A549 (cell line): ENCODE results near the gene CCDC80. TPM values are rescaled to one million over a fixed set of nuclear protein-coding genes. Genes with fewer than 3 reads are reported as not detected.

Experiments
- ATAC-seq, 2 experiments: fragments of 200-7000 bp in 1 of 2; fragments of >200 bp in 1 of 2; cut with Nextera tagmentation in 1 of 2; cut with Tn5 transposase in 1 of 2; 3 replicates each; pipeline versions ENCODE4 v1.8.0 to v1.9.1; 2018 to 2020; ENCODE audit warnings: mild to moderate bottlenecking in 1 of 2, moderate library complexity in 1 of 2
- CTCF ChIA-PET: fragments of 300-600 bp; sonication (Branson Sonifier 250); formaldehyde crosslinking; extraction: SDS; loops from one replicate; lab custom pipeline; 2021; ENCODE audit warnings: antibody characterized with exemption, inconsistent platforms; lab: Yijun Ruan, JAX
- POLR2A ChIA-PET: fragments of 350-600 bp; formaldehyde crosslinking; extraction: SDS; loops from one replicate; lab custom pipeline; 2021; ENCODE audit warnings: antibody characterized with exemption, inconsistent platforms; lab: Yijun Ruan, JAX
- DNase-seq, 2 experiments: peaks; one replicate each; pipeline versions ENCODE4 v3.0.0 to v3.0.0-alpha.2; 2011 to 2016; ENCODE audit warnings: low read depth in 1 of 2, low spot score in 1 of 2
- FAIRE-seq: peaks from 2 replicates; lab custom pipeline; 2011; peaks lifted over from hg19 to GRCh38; lab: Jason Lieb, UNC
- H3K27ac ChIP-seq, 2 experiments: fragments of >200 bp; sonication (Bioruptor Twin); formaldehyde crosslinking; 3 replicates each; pipeline ENCODE4 v1.5.1; 2016 to 2017
- H3K4me1 ChIP-seq: fragments of >200 bp; sonication (Bioruptor Twin); formaldehyde crosslinking; 3 replicates; pipeline ENCODE4 v1.6.1; 2016
- H3K4me2 ChIP-seq: fragments of >200 bp; sonication (Bioruptor Twin); formaldehyde crosslinking; 3 replicates; pipeline ENCODE4 v1.6.1; 2016
- H3K4me3 ChIP-seq: fragments of >200 bp; sonication (Bioruptor Twin); formaldehyde crosslinking; 3 replicates; pipeline ENCODE4 v1.5.1; 2016
- H3K9me3 ChIP-seq: fragments of >200 bp; sonication (Bioruptor Twin); formaldehyde crosslinking; 3 replicates; pipeline ENCODE4 v1.6.1; 2016
- GATA3 ChIP-seq: IDR thresholded peaks from 2 replicates; pipeline ENCODE4 v1.6.1; 2012; ENCODE audit warnings: borderline replicate concordance
- HEYL ChIP-seq: fragments of 250-450 bp; sonication (Bioruptor Pico); IDR thresholded peaks from 2 replicates; pipeline ENCODE4 v1.8.0; 2021; ENCODE audit warnings: mild to moderate bottlenecking, moderate library complexity
- HOXB5 ChIP-seq: fragments of 250-450 bp; sonication (Bioruptor Pico); IDR thresholded peaks from 2 replicates; pipeline ENCODE4 v1.5.0; 2020; ENCODE audit warnings: mild to moderate bottlenecking, moderate library complexity
- JUN ChIP-seq, 2 experiments: fragments of >200 bp; sonication (Bioruptor Twin); formaldehyde crosslinking; IDR thresholded peaks; 2 replicates in 1 of 2; 3 replicates in 1 of 2; pipeline ENCODE4 v1.6.1; 2016 to 2017
- KDM5A ChIP-seq: fragments of 200-600 bp; sonication (generic); IDR thresholded peaks from 2 replicates; pipeline ENCODE4 v1.6.1; 2016; ENCODE audit warnings: antibody characterized with exemption, mild to moderate bottlenecking
- NPAS2 ChIP-seq: fragments of 250-450 bp; sonication (Bioruptor Pico); IDR thresholded peaks from 2 replicates; pipeline ENCODE4 v1.8.0; 2022; ENCODE audit warnings: mild to moderate bottlenecking, moderate library complexity, borderline replicate concordance
- PHF8 ChIP-seq: fragments of 200-600 bp; sonication (generic); IDR thresholded peaks from 2 replicates; pipeline ENCODE4 v1.6.1; 2016; ENCODE audit warnings: low read depth, mild to moderate bottlenecking, antibody characterized with exemption, moderate library complexity, borderline replicate concordance
- RARB ChIP-seq: fragments of 250-450 bp; sonication (Bioruptor Pico); IDR thresholded peaks from 2 replicates; pipeline ENCODE4 v1.8.0; 2021; ENCODE audit warnings: mild to moderate bottlenecking, moderate library complexity
- ZC3H11A ChIP-seq: fragments of 450-650 bp; IDR thresholded peaks from 2 replicates; pipeline ENCODE4 v1.6.1; 2014; ENCODE audit warnings: antibody characterized with exemption, mild to moderate bottlenecking
- WGBS: methylation state at CpG from one replicate; pipeline ENCODE4 v1.1.6; 2017; ENCODE audit errors: missing lambda C conversion rate; 5-methylcytosine and 5-hydroxymethylcytosine counted together
- polyA plus RNA-seq, 4 experiments: library from polyadenylated mRNA; depleted of rRNA in 3 of 4; stranded (reverse); fragments of >200 nt; fragmentation: RNase III in 1 of 4; extraction: RNeasy Plus Mini Kit Qiagen cat#74134 plus additional on column Dnase treatment in 1 of 4; gene quantifications; 2 replicates in 3 of 4; 3 replicates in 1 of 4; pipeline ENCODE4 v1.2.3, GENCODE V29; 2011 to 2017
- TF ChIP-seq, protein P1 (sequence below): fragments of >200 bp; sonication (Bioruptor Twin); formaldehyde crosslinking; IDR thresholded peaks from 3 replicates; pipeline ENCODE4 v1.6.1; 2016
- TF ChIP-seq, protein P2 (sequence below): fragments of 200-600 bp; sonication (generic); IDR thresholded peaks from 2 replicates; pipeline ENCODE4 v1.6.1; 2016; ENCODE audit warnings: antibody characterized with exemption, mild to moderate bottlenecking, moderate library complexity

The CCDC80 gene
- polyA plus RNA-seq, 2 of the 4 experiments (the other 2 are of a cell fraction) = 54.1 to 148 TPM

DNA sequence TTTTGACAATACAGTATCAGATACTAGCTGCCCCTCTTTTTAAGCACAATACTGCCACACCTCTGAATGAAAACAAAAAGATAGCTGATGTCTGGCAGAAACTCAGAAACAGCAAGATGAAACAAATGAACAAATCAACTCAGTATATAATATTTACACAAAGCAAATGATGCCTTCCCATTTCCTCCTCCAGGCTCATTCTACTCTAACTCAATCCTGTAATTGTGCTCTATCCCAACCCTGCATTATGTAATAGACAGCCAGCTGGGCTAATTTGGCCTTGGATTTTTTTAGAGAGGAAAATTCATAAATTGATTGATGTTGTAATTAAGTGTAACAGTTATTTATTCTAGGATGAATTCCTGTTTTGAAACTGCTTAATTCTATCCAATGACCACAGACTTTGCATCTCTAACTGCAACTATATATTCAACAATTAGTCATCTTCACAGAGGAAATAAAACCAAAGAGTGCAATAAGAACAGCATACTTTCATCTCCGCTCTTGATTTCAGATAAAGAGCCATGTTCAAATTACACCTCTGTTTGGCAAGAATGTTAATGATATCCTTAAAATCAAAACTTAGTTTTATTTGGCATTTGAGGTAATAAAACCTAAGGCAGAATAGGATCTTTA lies 85.3 kb downstream of the CCDC80 start:
- no peaks in the 10 kb centered on the region for H3K9me3 ChIP-seq
- ATAC-seq = no peak
- ChIA-PET CTCF (interaction anchor here (0.9 kb wide), 2 partner anchors 15 to 87 kb away, joined by 3 to 4 read pairs; no protein-coding TSS in a partner anchor), POLR2A (no interaction called here)
- DNase-seq = no peak
- no peak overlapping the region for H3K4me3 ChIP-seq
- H3K4me1 ChIP-seq = peaks cover 22% of the 10 kb centered on the region
- FAIRE-seq = peak; percentile 36
- H3K27ac ChIP-seq = no peak overlapping the region
- TF ChIP-seq ZC3H11A (no peak), HEYL (no peak), GATA3 (no peak), KDM5A (no peak), JUN (IDR thresholded peaks at IDR 0.05) (no peak), HOXB5 (no peak), NPAS2 (CRISPR knock-in tag) (no peak)
- TF ChIP-seq, protein P1, sequence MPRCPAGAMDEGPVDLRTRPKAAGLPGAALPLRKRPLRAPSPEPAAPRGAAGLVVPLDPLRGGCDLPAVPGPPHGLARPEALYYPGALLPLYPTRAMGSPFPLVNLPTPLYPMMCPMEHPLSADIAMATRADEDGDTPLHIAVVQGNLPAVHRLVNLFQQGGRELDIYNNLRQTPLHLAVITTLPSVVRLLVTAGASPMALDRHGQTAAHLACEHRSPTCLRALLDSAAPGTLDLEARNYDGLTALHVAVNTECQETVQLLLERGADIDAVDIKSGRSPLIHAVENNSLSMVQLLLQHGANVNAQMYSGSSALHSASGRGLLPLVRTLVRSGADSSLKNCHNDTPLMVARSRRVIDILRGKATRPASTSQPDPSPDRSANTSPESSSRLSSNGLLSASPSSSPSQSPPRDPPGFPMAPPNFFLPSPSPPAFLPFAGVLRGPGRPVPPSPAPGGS = no peak
- TF ChIP-seq, protein P2, sequence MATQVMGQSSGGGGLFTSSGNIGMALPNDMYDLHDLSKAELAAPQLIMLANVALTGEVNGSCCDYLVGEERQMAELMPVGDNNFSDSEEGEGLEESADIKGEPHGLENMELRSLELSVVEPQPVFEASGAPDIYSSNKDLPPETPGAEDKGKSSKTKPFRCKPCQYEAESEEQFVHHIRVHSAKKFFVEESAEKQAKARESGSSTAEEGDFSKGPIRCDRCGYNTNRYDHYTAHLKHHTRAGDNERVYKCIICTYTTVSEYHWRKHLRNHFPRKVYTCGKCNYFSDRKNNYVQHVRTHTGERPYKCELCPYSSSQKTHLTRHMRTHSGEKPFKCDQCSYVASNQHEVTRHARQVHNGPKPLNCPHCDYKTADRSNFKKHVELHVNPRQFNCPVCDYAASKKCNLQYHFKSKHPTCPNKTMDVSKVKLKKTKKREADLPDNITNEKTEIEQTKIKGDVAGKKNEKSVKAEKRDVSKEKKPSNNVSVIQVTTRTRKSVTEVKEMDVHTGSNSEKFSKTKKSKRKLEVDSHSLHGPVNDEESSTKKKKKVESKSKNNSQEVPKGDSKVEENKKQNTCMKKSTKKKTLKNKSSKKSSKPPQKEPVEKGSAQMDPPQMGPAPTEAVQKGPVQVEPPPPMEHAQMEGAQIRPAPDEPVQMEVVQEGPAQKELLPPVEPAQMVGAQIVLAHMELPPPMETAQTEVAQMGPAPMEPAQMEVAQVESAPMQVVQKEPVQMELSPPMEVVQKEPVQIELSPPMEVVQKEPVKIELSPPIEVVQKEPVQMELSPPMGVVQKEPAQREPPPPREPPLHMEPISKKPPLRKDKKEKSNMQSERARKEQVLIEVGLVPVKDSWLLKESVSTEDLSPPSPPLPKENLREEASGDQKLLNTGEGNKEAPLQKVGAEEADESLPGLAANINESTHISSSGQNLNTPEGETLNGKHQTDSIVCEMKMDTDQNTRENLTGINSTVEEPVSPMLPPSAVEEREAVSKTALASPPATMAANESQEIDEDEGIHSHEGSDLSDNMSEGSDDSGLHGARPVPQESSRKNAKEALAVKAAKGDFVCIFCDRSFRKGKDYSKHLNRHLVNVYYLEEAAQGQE = no peak
- WGBS = 96% methylated on average over 1 of the region's 1 CpG
- H3K4me2 ChIP-seq = no peak overlapping the region

DNA sequence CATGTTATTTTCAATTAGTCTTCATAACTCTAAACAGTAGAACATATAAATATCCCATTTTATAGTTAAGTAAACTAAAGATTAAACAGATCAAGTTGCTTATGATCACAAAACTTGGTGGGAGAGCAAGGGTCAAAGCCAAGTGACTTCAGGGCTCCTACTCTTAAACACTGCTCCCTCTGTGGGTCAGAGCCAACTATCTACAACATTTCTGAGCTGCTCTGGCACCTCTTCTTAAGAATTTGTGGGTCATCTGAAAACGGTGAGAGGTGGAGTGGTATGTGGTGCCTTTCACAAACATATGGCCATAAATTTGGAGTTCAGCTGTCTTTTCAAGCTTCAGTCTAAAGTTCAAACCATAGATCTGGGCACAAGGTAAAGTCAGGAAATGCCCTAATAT lies 90.1 kb downstream of the CCDC80 start:
- ChIA-PET CTCF (no interaction called here), POLR2A (no interaction called here)
- no peak for TF ChIP-seq PHF8
- no peak for TF ChIP-seq RARB (CRISPR knock-in tag)
- Histone ChIP-seq H3K4me3 (no peak overlapping the region), H3K9me3 (no peaks in the 10 kb centered on the region), H3K4me2 (no peak overlapping the region), H3K27ac (no peak overlapping the region), H3K4me1 (peaks cover 7% of the 10 kb centered on the region; the same call in 2 of the 3 replicates)
- ATAC-seq (peak in 1 of 2 experiments; percentile 60; a peak in 2 of 6 replicates), DNase-seq (peak in 1 of 2 experiments; percentile 10), FAIRE-seq (no peak)
- 32% methylated on average over 1 of the region's 1 CpG for WGBS

Other genes with a start within 250 kb of the CCDC80 start
- gene BTLA, start 141.7 kb downstream of the CCDC80 start, polyA plus RNA-seq (2011; rRNA removed) = 0.03 TPM in 1 of 2 replicates, not detected in the other
- gene BTLA, start 141.7 kb downstream of the CCDC80 start, polyA plus RNA-seq (2017; fragmentation: RNase III; extraction: RNeasy Plus Mini Kit Qiagen cat#74134 plus additional on column Dnase treatment) = 0.09 TPM in 1 of 3 replicates, not detected in the others
- 47.0 and 74.5 TPM in 2 replicates for gene ATG3, start 79.2 kb downstream of the CCDC80 start, polyA plus RNA-seq (2011; rRNA removed)
- 47.5 to 58.2 TPM (median 50.2 TPM) in 3 replicates for gene ATG3, start 79.2 kb downstream of the CCDC80 start, polyA plus RNA-seq (2017; fragmentation: RNase III; extraction: RNeasy Plus Mini Kit Qiagen cat#74134 plus additional on column Dnase treatment)
- 53.4 and 64.7 TPM in 2 replicates for gene SLC35A5, start 79.1 kb downstream of the CCDC80 start, polyA plus RNA-seq (2011; rRNA removed)
- 18.7 to 21.0 TPM (median 19.0 TPM) in 3 replicates for gene SLC35A5, start 79.1 kb downstream of the CCDC80 start, polyA plus RNA-seq (2017; fragmentation: RNase III; extraction: RNeasy Plus Mini Kit Qiagen cat#74134 plus additional on column Dnase treatment)
- gene CD200R1L, start 205.7 kb upstream of the CCDC80 start, polyA plus RNA-seq (2011; rRNA removed) = 0.10 and 0.26 TPM in 2 replicates
- 0.09 TPM in 1 of 3 replicates, not detected in the others for gene CD200R1L, start 205.7 kb upstream of the CCDC80 start, polyA plus RNA-seq (2017; fragmentation: RNase III; extraction: RNeasy Plus Mini Kit Qiagen cat#74134 plus additional on column Dnase treatment)